Stimulated activated CD4-positive, alpha-beta T cell treated with anti-CD3 and anti-CD28 coated beads, Interleukin-15, amount 100 ng/mL, for 24 hours (primary cell): Measurements from ENCODE around the gene BLZF1.
A peak's percentile ranks its signal among the peaks of the same experiment; 100 is the strongest.
"Not testable (repeated sequence)": the region's sequence is repeated elsewhere in the genome, so short reads cannot be mapped to it uniquely, and the experiment has no call there.

ENCODE experiments used
- DNase-seq: peaks from one replicate; pipeline ENCODE4 v3.0.0-alpha.2; 2020

BLZF1 gene

GRCh38 chr1:169367686-169368405 is at the start of gene BLZF1, which contains the start of gene NME7:
Gene BLZF1, plus strand, starts transcription at chr1:169368195. Its CDS starts 1,328 bp downstream, at chr1:169369523.
Gene NME7, minus strand, starts transcription at chr1:169367797. Its CDS starts 87 bp downstream, at chr1:169367710.
- DNase-seq, result peak; percentile 99

- no peak for DNase-seq
Observed at GRCh38 chr1:169318536-169319244, 49.3 kb upstream of the BLZF1 start.

GRCh38 chr1:169321539-169321938 is 46.5 kb upstream of the BLZF1 start:
- DNase-seq, result no peak

GRCh38 chr1:169322138-169322537 is 45.9 kb upstream of the BLZF1 start:
- no peak for DNase-seq

GRCh38 chr1:169325117-169325516 is 42.9 kb upstream of the BLZF1 start:
- DNase-seq, result no peak

- DNase-seq, result no peak
Observed at GRCh38 chr1:169326261-169326955, 41.6 kb upstream of the BLZF1 start.

- no peak for DNase-seq
Observed at GRCh38 chr1:169326956-169327268, 41.1 kb upstream of the BLZF1 start.

- DNase-seq, result no peak
Observed at GRCh38 chr1:169327875-169328274, 40.1 kb upstream of the BLZF1 start.

- no peak for DNase-seq
Observed at GRCh38 chr1:169329383-169329782, 38.6 kb upstream of the BLZF1 start.

GRCh38 chr1:169330927-169331326 is 37.1 kb upstream of the BLZF1 start:
- no peak for DNase-seq

GRCh38 chr1:169334727-169335126 is 33.3 kb upstream of the BLZF1 start:
- not testable (repeated sequence) for DNase-seq

GRCh38 chr1:169336947-169337715 is 30.9 kb upstream of the BLZF1 start:
- DNase-seq, result not testable (repeated sequence)

GRCh38 chr1:169338617-169339016 is 29.4 kb upstream of the BLZF1 start:
- no peak for DNase-seq

- no peak for DNase-seq
Observed at GRCh38 chr1:169339773-169340172, 28.2 kb upstream of the BLZF1 start.

GRCh38 chr1:169340882-169341281 is 27.1 kb upstream of the BLZF1 start:
- DNase-seq, result no peak

- not testable (repeated sequence) for DNase-seq
Observed at GRCh38 chr1:169342096-169342495, 25.9 kb upstream of the BLZF1 start.

- DNase-seq, result no peak
Observed at GRCh38 chr1:169345511-169345910, 22.5 kb upstream of the BLZF1 start.

- DNase-seq, result no peak
Observed at GRCh38 chr1:169346036-169346589, 21.9 kb upstream of the BLZF1 start.

GRCh38 chr1:169347688-169348382 is 20.2 kb upstream of the BLZF1 start:
- DNase-seq, result no peak

GRCh38 chr1:169348383-169349036 is 19.5 kb upstream of the BLZF1 start:
- no peak for DNase-seq

GRCh38 chr1:169360415-169360814 is 7.6 kb upstream of the BLZF1 start:
- no peak for DNase-seq

GRCh38 chr1:169361281-169361680 is 6.7 kb upstream of the BLZF1 start:
- no peak for DNase-seq
